Neural cell (in vitro differentiated cells): ENCODE results near the gene C1orf35. TPM values are rescaled to one million over a fixed set of nuclear protein-coding genes. Genes with fewer than 3 reads are reported as not detected.

Source experiments
- H2AFZ ChIP-seq: fragments of 200-600, 300-800 bp; sonication (generic), shearing (Covaris generic); 2 replicates; pipeline ENCODE4 v1.6.0; 2014; ENCODE audit warnings: low read depth, mild to moderate bottlenecking, antibody characterized with exemption, low read length, moderate library complexity
- H3F3A ChIP-seq: fragments of 200-600 bp; shearing (Covaris generic); 2 replicates; pipeline ENCODE4 v1.6.1; 2016; ENCODE audit warnings: mild to moderate bottlenecking, moderate library complexity, mixed read lengths, antibody characterized with exemption, low read length; ENCODE audit not compliant: insufficient read depth, poor library complexity, severe bottlenecking
- H3K27ac ChIP-seq: fragments of 200-600, 300-800 bp; sonication (generic), shearing (Covaris generic); 2 replicates; pipeline ENCODE4 v1.5.1; 2014; ENCODE audit warnings: mild to moderate bottlenecking, low read length, moderate library complexity
- H3K27me3 ChIP-seq: fragments of 300-800, 200-600 bp; sonication (generic), shearing (Covaris generic); 2 replicates; pipeline ENCODE4 v1.6.0; 2014; ENCODE audit warnings: mild to moderate bottlenecking, low read depth, low read length, moderate library complexity; ENCODE audit not compliant: insufficient read depth
- H3K36me3 ChIP-seq: fragments of 300-800, 200-600 bp; sonication (generic), shearing (Covaris generic); 2 replicates; pipeline ENCODE4 v1.5.1; 2014; ENCODE audit warnings: mild to moderate bottlenecking, antibody characterized with exemption, low read length, moderate library complexity; ENCODE audit not compliant: insufficient read depth
- H3K4me2 ChIP-seq: fragments of 300-800, 200-600 bp; sonication (generic), shearing (Covaris generic); 2 replicates; pipeline ENCODE4 v1.6.0; 2014; ENCODE audit warnings: mild to moderate bottlenecking, low read length
- H3K4me3 ChIP-seq: fragments of 300-800, 200-600 bp; sonication (generic), shearing (Covaris generic); 2 replicates; pipeline ENCODE4 v1.5.1; 2014; ENCODE audit warnings: mild to moderate bottlenecking, low read length, moderate library complexity
- H3K79me2 ChIP-seq: fragments of 200-600 bp; shearing (Covaris generic); replicated peaks from 2 replicates; pipeline ENCODE4 v1.6.0; 2014; ENCODE audit warnings: mild to moderate bottlenecking, low read length, moderate library complexity; ENCODE audit not compliant: insufficient read depth
- H3K9ac ChIP-seq: fragments of 300-800, 200-600 bp; sonication (generic), shearing (Covaris generic); 2 replicates; pipeline ENCODE4 v1.6.1; 2016; ENCODE audit warnings: mild to moderate bottlenecking, low read length, mixed read lengths
- H3K9me2 ChIP-seq: fragments of 200-600 bp; shearing (Covaris generic); 2 replicates; pipeline ENCODE4 v1.6.1; 2016; ENCODE audit warnings: mild to moderate bottlenecking, low read length, mixed read lengths; ENCODE audit not compliant: insufficient read depth
- H3K9me3 ChIP-seq: fragments of 200-600, 300-800 bp; sonication (generic), shearing (Covaris generic); 2 replicates; pipeline ENCODE4 v1.6.1; 2016; ENCODE audit warnings: mild to moderate bottlenecking, mixed run types, low read length, moderate library complexity, mixed read lengths
- H4K20me1 ChIP-seq: fragments of 200-600 bp; shearing (Covaris generic); 2 replicates; pipeline ENCODE4 v1.6.1; 2016; ENCODE audit warnings: mild to moderate bottlenecking, mixed run types; ENCODE audit not compliant: insufficient read depth
- EP300 ChIP-seq: fragments of 450-650 bp; conservative IDR thresholded peaks from 2 replicates; pipeline ENCODE4 v1.6.1; 2014; ENCODE audit warnings: antibody characterized with exemption, mild to moderate bottlenecking, moderate library complexity; ENCODE audit not compliant: poor library complexity, severe bottlenecking
- EZH2 ChIP-seq: fragments of 200-600, 300-800 bp; shearing (Covaris generic), sonication (generic); IDR thresholded peaks from 2 replicates; pipeline ENCODE4 v1.6.1; 2014; ENCODE audit warnings: antibody characterized with exemption, low read length, borderline replicate concordance, mild to moderate bottlenecking; ENCODE audit not compliant: insufficient read depth, poor library complexity, severe bottlenecking
- MXI1 ChIP-seq: fragments of 450-650 bp; conservative IDR thresholded peaks from 2 replicates; pipeline ENCODE4 v1.6.1; 2014; ENCODE audit warnings: antibody characterized with exemption, mild to moderate bottlenecking; ENCODE audit not compliant: poor library complexity, severe bottlenecking
- POLR2AphosphoS5 ChIP-seq: IDR thresholded peaks from 2 replicates; pipeline ENCODE4 v1.6.1; 2012
- RAD21 ChIP-seq: fragments of 450-650 bp; conservative IDR thresholded peaks from 2 replicates; pipeline ENCODE4 v1.6.1; 2014; ENCODE audit warnings: antibody characterized with exemption, mild to moderate bottlenecking, moderate library complexity
- SMC3 ChIP-seq: fragments of 450-650 bp; conservative IDR thresholded peaks from 2 replicates; pipeline ENCODE4 v1.6.1; 2014; ENCODE audit warnings: antibody characterized with exemption, mild to moderate bottlenecking, moderate library complexity; ENCODE audit not compliant: poor library complexity
- TAF1 ChIP-seq: IDR thresholded peaks from 2 replicates; pipeline ENCODE4 v1.6.1; 2012; ENCODE audit warnings: low read depth
- polyA plus RNA-seq: library from polyadenylated mRNA; depleted of rRNA; stranded (reverse); fragments of >200 nt; gene quantifications from 2 replicates; pipeline ENCODE4 v1.2.3, GENCODE V29; 2014
- TF ChIP-seq, protein P1 (sequence below): fragments of 450-650 bp; IDR thresholded peaks from 2 replicates; pipeline ENCODE4 v1.5.1; 2014; ENCODE audit warnings: antibody characterized with exemption, mild to moderate bottlenecking, moderate library complexity; ENCODE audit not compliant: poor library complexity, severe bottlenecking
- TF ChIP-seq, protein P2 (sequence below): IDR thresholded peaks from 2 replicates; pipeline ENCODE4 v1.6.1; 2012; ENCODE audit warnings: borderline replicate concordance

Gene C1orf35
- polyA plus RNA-seq, 1 donor from 2014 or later, result 32.8 TPM

DNA sequence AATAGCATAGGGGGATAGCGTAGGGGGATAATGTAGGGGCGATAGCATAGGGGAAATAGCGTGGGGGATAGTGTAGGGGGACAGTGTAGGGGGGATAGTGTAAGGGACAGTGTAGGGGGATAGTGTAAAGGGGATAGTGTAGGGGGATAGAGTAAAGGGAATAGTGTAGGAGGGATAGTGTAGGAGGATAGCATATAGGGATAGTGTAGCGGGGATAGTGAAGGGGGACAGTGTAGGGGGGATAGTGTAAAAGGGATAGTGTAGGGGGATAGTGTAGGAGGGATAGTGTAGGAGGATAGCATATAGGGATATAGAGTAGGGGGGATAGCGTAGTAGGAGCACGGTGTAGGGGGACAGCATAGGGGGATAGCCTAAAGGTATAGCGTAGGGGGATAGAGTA, 34.8 kb downstream of the C1orf35 start (continued):
- TF ChIP-seq, protein P1, sequence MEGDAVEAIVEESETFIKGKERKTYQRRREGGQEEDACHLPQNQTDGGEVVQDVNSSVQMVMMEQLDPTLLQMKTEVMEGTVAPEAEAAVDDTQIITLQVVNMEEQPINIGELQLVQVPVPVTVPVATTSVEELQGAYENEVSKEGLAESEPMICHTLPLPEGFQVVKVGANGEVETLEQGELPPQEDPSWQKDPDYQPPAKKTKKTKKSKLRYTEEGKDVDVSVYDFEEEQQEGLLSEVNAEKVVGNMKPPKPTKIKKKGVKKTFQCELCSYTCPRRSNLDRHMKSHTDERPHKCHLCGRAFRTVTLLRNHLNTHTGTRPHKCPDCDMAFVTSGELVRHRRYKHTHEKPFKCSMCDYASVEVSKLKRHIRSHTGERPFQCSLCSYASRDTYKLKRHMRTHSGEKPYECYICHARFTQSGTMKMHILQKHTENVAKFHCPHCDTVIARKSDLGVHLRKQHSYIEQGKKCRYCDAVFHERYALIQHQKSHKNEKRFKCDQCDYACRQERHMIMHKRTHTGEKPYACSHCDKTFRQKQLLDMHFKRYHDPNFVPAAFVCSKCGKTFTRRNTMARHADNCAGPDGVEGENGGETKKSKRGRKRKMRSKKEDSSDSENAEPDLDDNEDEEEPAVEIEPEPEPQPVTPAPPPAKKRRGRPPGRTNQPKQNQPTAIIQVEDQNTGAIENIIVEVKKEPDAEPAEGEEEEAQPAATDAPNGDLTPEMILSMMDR, result no peak

DNA sequence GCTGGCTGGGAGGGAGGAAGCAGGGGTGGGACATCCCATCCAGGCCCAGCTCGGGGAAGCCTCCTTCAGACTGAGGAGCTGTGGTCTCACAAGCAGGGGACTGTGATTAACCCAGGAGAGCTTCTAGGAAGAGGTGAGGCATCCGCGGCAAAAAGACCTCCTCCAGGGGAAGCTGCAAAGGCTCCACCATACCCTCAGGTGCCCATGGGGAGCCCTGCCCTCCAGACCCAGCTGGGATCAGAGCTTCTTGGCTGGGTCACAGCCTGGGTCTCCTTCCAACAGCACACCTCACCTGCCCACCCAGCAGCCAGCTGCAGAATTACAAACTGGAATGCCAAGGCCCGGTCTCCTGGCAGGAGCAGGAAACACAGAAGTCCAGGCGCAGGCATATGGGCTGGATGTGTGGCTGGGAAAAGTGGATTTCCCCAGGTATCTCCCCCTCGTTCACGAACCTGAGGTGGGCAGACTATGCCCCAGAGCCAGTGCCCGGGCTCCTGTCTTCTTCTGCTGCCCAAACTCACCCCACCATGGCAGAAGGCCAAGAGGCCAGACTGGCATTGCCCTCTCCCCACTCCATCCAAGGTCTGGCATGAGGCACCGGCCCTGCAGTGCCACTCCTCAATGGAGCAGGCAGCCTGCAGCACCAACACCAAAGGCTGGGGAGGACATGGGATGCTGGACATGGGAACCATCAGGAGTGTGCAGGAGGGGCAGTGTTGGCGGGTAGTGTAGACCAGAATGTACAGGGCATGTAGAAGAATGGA, 36.1 kb downstream of the C1orf35 start:
- Histone ChIP-seq H3K4me3 (no peak overlapping the region), H3K36me3 (no peaks in the 10 kb centered on the region), H4K20me1 (no peaks in the 10 kb centered on the region), H3K9me2 (no peaks in the 10 kb centered on the region), H2AFZ (no peak overlapping the region), H3K9ac (no peak overlapping the region), H3K4me2 (no peak overlapping the region), H3K27me3 (peaks cover 44% of the 10 kb centered on the region), H3K79me2 (no peaks in the 10 kb centered on the region), H3F3A (no peaks in the 10 kb centered on the region), H3K27ac (no peak overlapping the region), H3K9me3 (no peaks in the 10 kb centered on the region)
- TF ChIP-seq EZH2, result no peak
- no peak for TF ChIP-seq POLR2AphosphoS5
- TF ChIP-seq TAF1, result no peak
- TF ChIP-seq RAD21, result no peak
- TF ChIP-seq SMC3, result no peak
- TF ChIP-seq, protein P2, sequence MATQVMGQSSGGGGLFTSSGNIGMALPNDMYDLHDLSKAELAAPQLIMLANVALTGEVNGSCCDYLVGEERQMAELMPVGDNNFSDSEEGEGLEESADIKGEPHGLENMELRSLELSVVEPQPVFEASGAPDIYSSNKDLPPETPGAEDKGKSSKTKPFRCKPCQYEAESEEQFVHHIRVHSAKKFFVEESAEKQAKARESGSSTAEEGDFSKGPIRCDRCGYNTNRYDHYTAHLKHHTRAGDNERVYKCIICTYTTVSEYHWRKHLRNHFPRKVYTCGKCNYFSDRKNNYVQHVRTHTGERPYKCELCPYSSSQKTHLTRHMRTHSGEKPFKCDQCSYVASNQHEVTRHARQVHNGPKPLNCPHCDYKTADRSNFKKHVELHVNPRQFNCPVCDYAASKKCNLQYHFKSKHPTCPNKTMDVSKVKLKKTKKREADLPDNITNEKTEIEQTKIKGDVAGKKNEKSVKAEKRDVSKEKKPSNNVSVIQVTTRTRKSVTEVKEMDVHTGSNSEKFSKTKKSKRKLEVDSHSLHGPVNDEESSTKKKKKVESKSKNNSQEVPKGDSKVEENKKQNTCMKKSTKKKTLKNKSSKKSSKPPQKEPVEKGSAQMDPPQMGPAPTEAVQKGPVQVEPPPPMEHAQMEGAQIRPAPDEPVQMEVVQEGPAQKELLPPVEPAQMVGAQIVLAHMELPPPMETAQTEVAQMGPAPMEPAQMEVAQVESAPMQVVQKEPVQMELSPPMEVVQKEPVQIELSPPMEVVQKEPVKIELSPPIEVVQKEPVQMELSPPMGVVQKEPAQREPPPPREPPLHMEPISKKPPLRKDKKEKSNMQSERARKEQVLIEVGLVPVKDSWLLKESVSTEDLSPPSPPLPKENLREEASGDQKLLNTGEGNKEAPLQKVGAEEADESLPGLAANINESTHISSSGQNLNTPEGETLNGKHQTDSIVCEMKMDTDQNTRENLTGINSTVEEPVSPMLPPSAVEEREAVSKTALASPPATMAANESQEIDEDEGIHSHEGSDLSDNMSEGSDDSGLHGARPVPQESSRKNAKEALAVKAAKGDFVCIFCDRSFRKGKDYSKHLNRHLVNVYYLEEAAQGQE, result no peak
- TF ChIP-seq MXI1, result no peak
- TF ChIP-seq, protein P1, result no peak
- TF ChIP-seq EP300, result no peak
